Mammary epithelial cell (primary cell): Measurements from ENCODE around the gene TLE3.

Experiments used
- EZH2 ChIP-seq: IDR thresholded peaks from 2 replicates; pipeline ENCODE4 v1.6.1; 2012; ENCODE audit warnings: low read length, inconsistent platforms, borderline replicate concordance
- TF ChIP-seq, protein P1 (sequence below), 2 donors: IDR thresholded peaks in 1 of 2; conservative IDR thresholded peaks in 1 of 2; 2 replicates each; pipeline ENCODE4 v1.5.1; 2011 to 2012; ENCODE audit warnings: inconsistent platforms in 2 of 2, low read length in 2 of 2, mild to moderate bottlenecking in 2 of 2, control low read depth in 1 of 2, low read depth in 1 of 2; ENCODE audit not compliant: insufficient read depth in 1 of 2; ENCODE audit errors: extremely low read depth in 1 of 2

DNA sequence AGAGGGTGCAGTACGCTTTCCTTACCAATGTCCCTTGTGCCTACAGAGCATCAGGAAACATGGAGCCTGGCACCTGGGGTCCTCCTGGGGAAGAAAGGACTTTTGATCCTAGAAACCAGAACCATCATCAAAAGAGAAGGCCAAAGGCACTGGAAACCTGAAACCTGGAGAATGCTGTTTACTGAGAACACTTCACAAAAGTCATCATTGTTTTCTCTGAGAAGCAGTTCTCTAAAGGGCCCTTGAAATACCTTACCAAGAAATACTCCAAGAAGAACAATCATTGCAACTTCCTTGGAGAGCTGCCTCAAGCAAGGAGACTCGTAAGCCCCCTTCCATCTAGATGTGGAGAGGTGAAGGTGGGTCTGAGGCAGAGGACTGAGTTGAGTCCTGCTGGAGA lies 66.0 kb downstream of the TLE3 start:
- TF ChIP-seq, protein P1, sequence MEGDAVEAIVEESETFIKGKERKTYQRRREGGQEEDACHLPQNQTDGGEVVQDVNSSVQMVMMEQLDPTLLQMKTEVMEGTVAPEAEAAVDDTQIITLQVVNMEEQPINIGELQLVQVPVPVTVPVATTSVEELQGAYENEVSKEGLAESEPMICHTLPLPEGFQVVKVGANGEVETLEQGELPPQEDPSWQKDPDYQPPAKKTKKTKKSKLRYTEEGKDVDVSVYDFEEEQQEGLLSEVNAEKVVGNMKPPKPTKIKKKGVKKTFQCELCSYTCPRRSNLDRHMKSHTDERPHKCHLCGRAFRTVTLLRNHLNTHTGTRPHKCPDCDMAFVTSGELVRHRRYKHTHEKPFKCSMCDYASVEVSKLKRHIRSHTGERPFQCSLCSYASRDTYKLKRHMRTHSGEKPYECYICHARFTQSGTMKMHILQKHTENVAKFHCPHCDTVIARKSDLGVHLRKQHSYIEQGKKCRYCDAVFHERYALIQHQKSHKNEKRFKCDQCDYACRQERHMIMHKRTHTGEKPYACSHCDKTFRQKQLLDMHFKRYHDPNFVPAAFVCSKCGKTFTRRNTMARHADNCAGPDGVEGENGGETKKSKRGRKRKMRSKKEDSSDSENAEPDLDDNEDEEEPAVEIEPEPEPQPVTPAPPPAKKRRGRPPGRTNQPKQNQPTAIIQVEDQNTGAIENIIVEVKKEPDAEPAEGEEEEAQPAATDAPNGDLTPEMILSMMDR (conservative IDR thresholded peaks at IDR 0.05 in 1 of 2, IDR thresholded peaks at IDR 0.05 in 1 of 2; ENCODE audit: extremely low read depth in 1 of 2, insufficient read depth in 1 of 2, low read depth in 1 of 2, low read length in 2 of 2), result no peak
- no peak for TF ChIP-seq EZH2
